ENCODE results near the gene GRM5.
"Not testable (repeated sequence)": the region's sequence is repeated elsewhere in the genome, so short reads cannot be mapped to it uniquely, and the experiment has no call there.

Gene GRM5

DNA sequence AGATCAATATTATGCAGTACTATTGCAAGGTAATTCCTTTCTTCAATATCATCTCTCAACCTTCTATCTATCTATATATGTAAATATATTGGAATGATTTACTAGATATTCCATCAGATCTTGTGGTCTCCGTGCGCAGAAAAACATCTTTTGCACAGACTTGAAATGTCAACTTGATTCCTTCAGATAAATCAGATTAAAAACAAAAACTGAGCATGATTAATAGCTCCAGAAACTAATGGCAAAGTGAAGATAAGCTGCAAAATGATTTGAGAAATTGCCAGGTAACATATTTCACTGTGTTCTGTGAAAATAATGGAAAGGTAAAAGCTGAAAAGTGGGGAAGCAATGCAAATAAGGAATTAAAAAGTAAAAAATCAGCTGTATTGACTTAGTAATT, 528.2 kb downstream of the GRM5 start:
- H3K9me3 Mint-ChIP-seq: no peaks in the 10 kb centered on the region
- no peaks in the 10 kb centered on the region for H3K36me3 Mint-ChIP-seq

DNA sequence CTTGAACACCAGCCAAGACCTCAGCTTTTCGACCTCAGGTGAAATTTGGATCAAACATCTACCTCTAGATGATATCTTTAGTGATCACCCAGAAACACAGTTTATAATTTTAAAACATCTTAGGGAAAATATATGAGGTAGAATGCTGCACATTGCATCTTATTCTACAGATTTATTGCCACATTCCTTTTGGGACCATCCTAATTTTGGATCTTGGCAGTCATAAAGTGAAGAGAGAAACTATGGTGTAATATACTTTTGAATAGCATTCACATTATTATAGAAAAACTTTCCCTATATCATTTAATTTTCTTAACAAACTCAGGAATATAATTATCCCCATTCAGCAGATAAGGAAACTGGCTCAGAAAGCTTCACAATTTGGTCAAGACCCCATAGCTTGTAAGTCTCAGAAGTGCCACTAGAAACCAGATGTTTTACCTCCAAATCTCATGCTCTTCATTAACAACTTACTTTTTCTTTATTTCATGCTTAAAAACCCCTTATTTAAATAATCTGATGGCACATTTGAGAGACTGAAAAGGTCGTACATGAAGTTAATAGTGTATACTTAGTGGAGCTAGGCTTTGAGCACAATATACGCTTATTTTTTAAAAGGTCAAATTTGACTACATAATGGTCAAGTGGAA, 529.0 kb downstream of the GRM5 start:
- H3K4me1 Mint-ChIP-seq: no peaks in the 10 kb centered on the region
- H3K4me3 Mint-ChIP-seq: no peak overlapping the region
- no peaks in the 10 kb centered on the region for H3K9me3 Mint-ChIP-seq
- H3K27ac Mint-ChIP-seq: no peak overlapping the region
- no peaks in the 10 kb centered on the region for H3K27me3 Mint-ChIP-seq
- no peaks in the 10 kb centered on the region for H3K36me3 Mint-ChIP-seq

More for the DNA sequence above, 528.2 kb downstream of the GRM5 start:
- Mint-ChIP-seq H3K4me3 (no peak overlapping the region), H3K27ac (no peak overlapping the region), H3K4me1 (no peaks in the 10 kb centered on the region), H3K27me3 (no peaks in the 10 kb centered on the region)

DNA sequence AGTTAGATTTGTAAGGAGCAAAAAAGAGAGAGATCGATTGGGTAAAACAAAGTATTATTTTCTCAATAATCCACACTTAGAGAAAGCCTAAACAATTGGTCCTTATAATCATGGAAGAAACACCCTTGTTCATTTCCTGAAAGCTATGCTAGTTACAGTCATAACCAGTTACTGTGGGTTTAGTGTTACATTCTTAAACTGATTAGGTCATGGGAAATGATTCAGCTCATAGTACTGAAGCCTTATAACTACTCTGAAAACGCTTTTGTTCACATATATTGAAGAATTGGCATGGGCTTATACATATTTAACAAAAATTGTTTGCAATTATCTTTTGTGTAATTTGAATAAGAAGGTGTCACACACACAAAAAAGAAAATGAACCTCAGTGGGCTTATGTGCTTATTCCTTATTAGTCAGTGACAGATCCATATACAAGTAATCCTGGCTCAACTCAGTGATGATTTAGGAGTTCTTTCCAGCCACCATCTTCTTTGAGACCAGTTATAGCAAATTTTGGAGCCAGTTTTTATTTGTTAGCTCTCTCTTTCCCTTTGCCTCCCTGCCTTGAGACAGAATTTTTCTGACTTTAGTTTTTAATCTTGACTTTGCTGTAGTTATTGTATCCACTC, 529.8 kb downstream of the GRM5 start:
- H3K36me3 Mint-ChIP-seq: no peaks in the 10 kb centered on the region
- H3K27ac Mint-ChIP-seq: no peak overlapping the region
- no peaks in the 10 kb centered on the region for H3K27me3 Mint-ChIP-seq
- no peaks in the 10 kb centered on the region for H3K9me3 Mint-ChIP-seq
- no peaks in the 10 kb centered on the region for H3K4me1 Mint-ChIP-seq
- H3K4me3 Mint-ChIP-seq: no peak overlapping the region

DNA sequence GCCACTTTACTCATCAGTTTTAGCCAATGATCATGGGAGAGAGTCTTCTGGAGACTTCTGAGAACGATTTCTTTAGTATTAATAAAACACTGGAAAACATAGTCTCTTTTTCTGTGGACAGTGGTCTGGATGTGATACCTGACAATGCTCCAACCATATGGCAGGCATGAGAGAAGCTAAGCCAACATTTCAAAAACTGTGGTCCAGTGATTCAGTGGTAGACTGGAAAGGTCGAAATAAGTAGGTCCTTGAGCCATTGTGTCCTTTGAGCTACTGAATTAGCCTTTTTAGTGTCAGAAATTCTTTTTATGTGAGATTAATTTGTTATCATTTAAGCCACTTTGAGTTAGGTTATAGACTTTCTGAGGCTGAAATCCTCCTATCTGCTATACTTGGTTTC, 530.5 kb downstream of the GRM5 start:
- Mint-ChIP-seq H3K4me3 (no peak overlapping the region), H3K27ac (no peak overlapping the region), H3K9me3 (no peaks in the 10 kb centered on the region), H3K27me3 (no peaks in the 10 kb centered on the region), H3K4me1 (no peaks in the 10 kb centered on the region), H3K36me3 (no peaks in the 10 kb centered on the region)

DNA sequence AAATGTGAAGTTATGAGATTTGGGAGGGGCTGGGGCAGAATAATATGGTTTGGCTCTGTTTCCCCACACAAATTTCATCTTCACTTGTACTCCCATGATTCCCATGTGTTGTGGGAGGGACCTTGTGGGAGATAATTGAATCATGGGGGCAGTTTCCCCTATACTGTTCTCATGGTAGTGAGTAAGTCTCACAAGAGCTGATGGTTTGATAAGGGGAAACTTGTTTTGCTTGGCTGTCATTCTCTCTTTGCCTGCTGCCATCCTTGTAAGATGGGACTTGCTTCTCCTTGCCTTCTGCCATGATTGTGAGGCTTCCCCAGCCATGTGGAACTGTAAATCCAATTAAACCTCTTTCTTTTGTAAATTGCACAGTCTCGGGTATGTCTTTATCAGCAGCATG, 531.1 kb downstream of the GRM5 start:
- H3K36me3 Mint-ChIP-seq, H3K27ac Mint-ChIP-seq, H3K4me3 Mint-ChIP-seq, H3K9me3 Mint-ChIP-seq, H3K27me3 Mint-ChIP-seq, H3K4me1 Mint-ChIP-seq: not testable (repeated sequence)

DNA sequence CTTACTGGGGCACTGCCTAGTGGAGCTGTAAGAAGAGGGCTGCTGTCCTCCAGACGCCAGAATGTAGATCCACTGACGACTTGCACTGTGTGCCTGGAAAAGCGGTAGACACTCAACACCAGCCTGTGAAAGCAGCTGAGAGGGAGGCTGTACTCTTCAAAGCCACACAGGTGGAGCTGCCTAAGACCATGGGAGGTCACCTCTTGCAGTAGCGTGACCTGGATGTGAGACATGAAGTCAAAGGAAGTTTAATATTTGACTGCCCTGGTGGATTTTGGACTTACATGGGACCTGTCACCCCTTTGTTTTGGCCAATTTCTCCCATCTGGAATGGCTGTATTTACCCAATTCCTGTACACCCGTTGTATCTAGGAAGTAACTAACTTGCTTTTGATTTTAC, 531.6 kb downstream of the GRM5 start:
- no peaks in the 10 kb centered on the region for H3K9me3 Mint-ChIP-seq
- no peaks in the 10 kb centered on the region for H3K27me3 Mint-ChIP-seq
- H3K36me3 Mint-ChIP-seq: no peaks in the 10 kb centered on the region

DNA sequence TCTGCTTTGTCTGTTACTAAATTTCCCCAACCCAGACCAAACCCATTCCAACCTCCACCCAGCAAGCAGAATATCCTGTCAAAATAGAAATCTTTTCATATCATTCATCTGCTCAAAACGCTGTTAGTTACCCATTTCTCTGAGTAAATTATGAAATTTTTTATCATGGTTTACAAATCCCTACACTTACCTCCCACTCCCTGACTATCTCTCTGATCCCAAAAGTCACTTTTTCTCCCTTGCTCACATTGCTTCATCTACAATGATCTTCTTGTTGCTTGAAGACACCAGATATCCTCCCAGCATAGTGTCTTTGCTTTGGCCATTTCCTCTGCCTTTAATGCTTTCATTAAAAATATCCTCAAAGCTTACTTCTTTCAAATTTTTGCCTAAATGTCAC, 532.8 kb downstream of the GRM5 start:
- Mint-ChIP-seq H3K27ac (no peak overlapping the region), H3K36me3 (no peaks in the 10 kb centered on the region), H3K4me1 (no peaks in the 10 kb centered on the region), H3K27me3 (no peaks in the 10 kb centered on the region), H3K4me3 (no peak overlapping the region), H3K9me3 (no peaks in the 10 kb centered on the region)

More for the DNA sequence above, 531.6 kb downstream of the GRM5 start:
- Mint-ChIP-seq H3K27ac (no peak overlapping the region), H3K4me1 (no peaks in the 10 kb centered on the region), H3K4me3 (no peak overlapping the region)

DNA sequence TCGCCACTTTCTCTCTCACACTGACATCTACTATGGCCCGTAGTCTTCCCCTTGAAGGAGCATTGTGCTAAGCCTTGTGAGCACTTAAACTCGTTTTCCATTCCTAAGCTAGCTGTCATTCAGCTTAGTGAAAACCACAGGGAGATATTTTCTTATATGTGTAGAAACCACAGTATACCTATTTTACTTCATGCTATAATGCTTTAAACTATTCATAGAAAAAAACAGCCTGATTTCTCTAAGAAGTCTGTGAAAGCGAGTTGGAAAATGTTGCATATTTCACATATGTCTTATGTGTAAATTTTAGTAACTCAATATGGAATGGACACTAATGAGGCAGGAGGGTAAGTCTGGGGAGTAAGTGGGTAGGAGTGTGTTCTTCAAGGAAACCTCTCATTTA, 534.0 kb downstream of the GRM5 start:
- Mint-ChIP-seq H3K9me3 (no peaks in the 10 kb centered on the region), H3K27me3 (no peaks in the 10 kb centered on the region), H3K27ac (no peak overlapping the region), H3K4me1 (no peaks in the 10 kb centered on the region), H3K4me3 (no peak overlapping the region), H3K36me3 (no peaks in the 10 kb centered on the region)

DNA sequence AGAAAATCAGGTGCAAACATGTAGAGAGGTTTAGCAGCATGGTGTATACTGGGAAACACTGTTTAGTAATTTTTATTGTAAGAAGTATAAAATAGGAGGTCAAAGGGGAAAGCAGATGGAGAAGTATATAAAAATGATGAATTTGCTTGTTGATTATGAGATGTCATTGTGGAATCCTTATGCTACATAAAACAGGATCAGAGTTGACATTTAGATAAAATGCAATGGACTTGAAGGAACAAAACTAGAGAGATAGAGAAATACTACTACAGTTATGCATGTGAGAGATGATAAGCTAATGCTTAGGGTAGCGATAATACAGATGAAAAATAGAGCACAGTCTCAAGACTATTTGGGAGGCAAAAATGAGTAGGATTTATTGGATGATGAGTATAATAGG, 536.4 kb downstream of the GRM5 start:
- H3K9me3 Mint-ChIP-seq: no peaks in the 10 kb centered on the region
- no peaks in the 10 kb centered on the region for H3K36me3 Mint-ChIP-seq
- no peaks in the 10 kb centered on the region for H3K27me3 Mint-ChIP-seq
- H3K4me3 Mint-ChIP-seq: no peak overlapping the region
- no peaks in the 10 kb centered on the region for H3K4me1 Mint-ChIP-seq
- H3K27ac Mint-ChIP-seq: no peak overlapping the region

DNA sequence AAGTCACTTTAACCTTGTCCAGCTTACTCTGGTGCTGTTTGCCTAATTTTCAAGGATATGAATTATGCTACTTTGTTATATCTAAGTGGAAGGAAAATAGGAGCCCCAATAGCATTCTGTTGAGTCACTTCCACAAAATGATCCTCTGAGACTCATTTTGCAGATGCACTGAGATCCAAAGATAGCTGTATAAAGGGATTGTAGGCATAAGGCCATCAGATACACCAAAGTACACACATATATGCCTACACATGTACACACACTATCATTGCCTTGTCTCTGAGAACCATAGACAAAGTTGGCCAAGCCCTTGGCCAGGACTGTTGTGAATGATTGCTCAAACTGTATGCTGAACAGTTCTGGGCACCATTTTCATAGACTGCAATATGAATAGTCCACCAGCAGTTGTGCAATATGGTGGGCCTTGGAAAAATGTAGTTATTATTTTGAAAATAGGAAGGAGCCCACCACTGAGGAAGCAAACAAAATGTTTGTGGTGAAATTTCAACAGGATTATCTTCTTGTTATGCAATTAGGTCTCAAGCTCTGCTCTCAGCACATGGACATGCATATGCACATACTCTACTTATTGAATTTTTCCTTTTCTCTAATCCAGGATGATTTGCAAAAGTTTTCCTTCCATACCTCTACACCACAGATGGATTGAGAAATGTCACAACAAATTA, 542.3 kb downstream of the GRM5 start:
- no peak overlapping the region for H3K4me3 Mint-ChIP-seq
- H3K36me3 Mint-ChIP-seq: no peaks in the 10 kb centered on the region
- no peak overlapping the region for H3K27ac Mint-ChIP-seq
- H3K4me1 Mint-ChIP-seq: no peaks in the 10 kb centered on the region
- H3K27me3 Mint-ChIP-seq: no peaks in the 10 kb centered on the region
- H3K9me3 Mint-ChIP-seq: no peaks in the 10 kb centered on the region

DNA sequence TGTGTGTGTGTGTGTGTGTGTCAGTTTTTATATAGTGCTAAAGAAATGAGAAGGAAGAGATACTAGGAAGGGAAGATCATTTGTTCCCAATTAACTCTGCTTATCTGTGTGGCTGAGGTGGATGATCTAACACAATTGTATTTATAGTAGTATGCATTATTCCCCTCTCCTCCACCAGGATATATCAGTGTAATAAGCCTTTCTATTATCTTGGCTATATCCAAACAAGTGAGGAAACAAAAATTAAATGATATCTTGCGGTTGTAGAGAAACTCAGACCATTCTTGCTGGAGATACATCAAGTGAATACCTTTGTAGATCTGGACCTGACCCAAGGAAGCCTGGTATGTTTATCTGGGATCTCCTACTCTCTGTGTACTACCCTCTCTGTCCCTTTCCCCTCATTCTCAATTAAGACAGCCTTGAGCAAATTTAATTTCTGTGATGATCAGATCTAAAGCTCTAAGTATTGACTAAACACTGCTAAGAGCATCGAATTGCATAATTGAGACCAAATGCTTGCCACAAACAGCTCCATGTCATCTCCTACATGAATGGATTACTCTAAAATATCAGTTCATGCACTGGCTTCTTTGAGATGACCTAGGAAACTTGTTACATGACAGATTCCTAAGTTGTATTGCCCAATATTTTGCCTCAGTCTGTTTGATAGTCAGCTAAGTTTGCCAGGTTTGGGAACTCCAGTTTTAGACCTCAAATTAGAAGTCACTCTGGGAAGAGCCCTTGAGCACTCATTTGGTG, 543.0 kb downstream of the GRM5 start:
- Mint-ChIP-seq H3K4me1 (no peaks in the 10 kb centered on the region), H3K4me3 (no peak overlapping the region), H3K27me3 (peaks cover under 1% of the 10 kb centered on the region), H3K27ac (no peak overlapping the region), H3K36me3 (no peaks in the 10 kb centered on the region), H3K9me3 (no peaks in the 10 kb centered on the region)

DNA sequence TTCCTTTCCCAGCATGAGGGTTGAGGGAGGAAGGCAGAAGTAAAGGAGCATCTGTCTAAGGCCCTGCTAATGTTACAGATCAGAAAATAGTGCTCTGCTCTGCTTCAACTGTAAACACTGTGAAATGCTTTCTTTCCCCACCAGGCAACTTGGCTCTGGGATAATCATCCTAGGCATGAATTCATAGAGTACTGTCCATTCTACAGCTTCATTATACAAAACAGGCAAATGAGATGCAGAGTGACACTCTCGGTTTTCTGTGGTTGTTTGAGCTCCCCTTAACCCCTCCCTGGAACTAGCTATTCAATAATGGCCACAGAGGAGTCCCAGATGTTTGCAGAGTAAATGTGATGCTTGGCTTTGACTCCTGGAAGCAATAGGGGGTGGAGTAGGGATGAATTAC, 544.0 kb downstream of the GRM5 start:
- H3K27me3 Mint-ChIP-seq: peaks cover 1% of the 10 kb centered on the region
- no peak overlapping the region for H3K27ac Mint-ChIP-seq
- H3K36me3 Mint-ChIP-seq: no peaks in the 10 kb centered on the region
- H3K4me1 Mint-ChIP-seq: no peaks in the 10 kb centered on the region
- H3K9me3 Mint-ChIP-seq: no peaks in the 10 kb centered on the region
- H3K4me3 Mint-ChIP-seq: no peak overlapping the region

DNA sequence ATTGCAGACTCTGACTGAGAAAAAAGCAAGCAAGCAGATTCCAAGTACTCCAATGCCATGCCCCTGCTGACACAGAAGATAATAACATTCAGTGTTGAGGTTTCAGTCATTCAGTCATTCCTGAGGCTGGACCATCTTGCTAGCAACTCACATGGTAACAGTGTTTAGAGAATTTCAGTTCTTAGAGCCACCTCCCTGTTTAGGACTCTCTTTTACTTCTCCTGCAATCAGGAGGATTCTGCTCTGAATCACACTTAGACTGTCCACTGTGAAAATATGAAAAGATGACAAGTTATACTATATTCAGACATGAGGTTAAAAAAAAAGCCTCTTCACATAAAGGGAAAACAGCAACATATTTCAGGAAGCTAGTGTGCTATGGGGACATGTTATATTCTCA, 544.4 kb downstream of the GRM5 start:
- H3K36me3 Mint-ChIP-seq: no peaks in the 10 kb centered on the region
- no peaks in the 10 kb centered on the region for H3K9me3 Mint-ChIP-seq
- H3K27me3 Mint-ChIP-seq: peaks cover 1% of the 10 kb centered on the region
- H3K27ac Mint-ChIP-seq: no peak overlapping the region
- no peaks in the 10 kb centered on the region for H3K4me1 Mint-ChIP-seq
- no peak overlapping the region for H3K4me3 Mint-ChIP-seq

DNA sequence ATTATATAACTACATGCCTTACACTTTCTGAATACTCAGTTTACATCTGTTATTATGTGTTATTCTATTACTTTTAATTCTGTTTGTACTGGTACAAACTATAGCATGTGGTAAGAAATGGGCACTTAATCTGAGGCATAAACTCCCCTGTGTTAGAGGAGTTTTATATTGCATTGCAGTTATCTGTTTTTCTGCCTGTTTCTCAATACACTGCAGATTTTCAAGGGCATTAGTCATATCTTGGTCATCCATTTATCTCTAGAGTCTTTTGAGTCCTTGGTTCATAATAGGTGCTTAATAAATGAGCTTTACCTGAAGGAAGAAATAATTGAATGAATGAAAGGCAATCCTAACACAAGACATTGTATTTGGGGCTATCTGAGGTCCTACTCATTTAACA, 545.4 kb downstream of the GRM5 start:
- peaks cover 3% of the 10 kb centered on the region for H3K27me3 Mint-ChIP-seq
- no peaks in the 10 kb centered on the region for H3K4me1 Mint-ChIP-seq

DNA sequence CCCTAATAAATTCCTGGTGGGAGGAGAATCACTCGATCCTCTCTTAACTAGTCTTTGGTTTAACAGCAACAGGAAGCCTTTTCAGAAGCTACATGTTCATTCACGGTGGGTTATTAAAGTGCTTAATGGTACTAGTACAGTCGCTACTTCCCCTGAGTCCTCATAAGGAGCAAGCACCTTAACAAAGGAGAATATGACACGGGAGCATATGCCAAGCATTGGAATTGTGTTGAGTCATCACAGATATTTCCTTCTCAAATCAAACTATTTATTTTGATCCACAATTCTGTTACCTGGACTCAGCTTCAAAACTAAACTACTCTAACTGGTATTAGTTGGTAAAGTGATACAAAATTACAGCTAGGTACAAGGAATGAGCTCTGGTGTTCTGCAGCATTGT, 550.8 kb downstream of the GRM5 start:
- Mint-ChIP-seq H3K27me3 (peaks cover 25% of the 10 kb centered on the region), H3K36me3 (no peaks in the 10 kb centered on the region), H3K4me1 (no peaks in the 10 kb centered on the region), H3K4me3 (no peak overlapping the region), H3K9me3 (no peaks in the 10 kb centered on the region), H3K27ac (no peak overlapping the region)

More for the DNA sequence above, 545.4 kb downstream of the GRM5 start:
- Mint-ChIP-seq H3K36me3 (no peaks in the 10 kb centered on the region), H3K9me3 (no peaks in the 10 kb centered on the region), H3K27ac (no peak overlapping the region), H3K4me3 (no peak overlapping the region)

DNA sequence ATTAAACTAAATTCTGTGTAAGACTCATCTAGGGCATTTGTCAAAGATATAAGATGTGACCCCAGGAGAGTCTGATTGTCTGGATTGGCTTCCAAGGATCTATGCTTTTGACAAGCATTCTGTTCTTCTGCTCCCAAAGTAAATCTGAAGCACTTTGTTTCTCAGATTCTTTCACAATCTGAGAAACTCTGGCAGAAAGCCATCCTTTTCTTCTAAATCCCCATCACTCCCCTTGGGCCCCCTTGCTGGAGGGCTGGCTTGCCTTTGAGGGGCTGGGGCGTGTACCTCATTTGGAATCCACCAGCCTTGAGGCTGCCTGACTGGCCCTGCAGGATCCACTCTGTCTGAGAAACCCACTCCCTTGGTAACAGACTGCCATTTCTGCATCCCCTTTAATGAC, 554.8 kb downstream of the GRM5 start:
- H3K4me1 Mint-ChIP-seq: peaks cover 16% of the 10 kb centered on the region
- no peaks in the 10 kb centered on the region for H3K9me3 Mint-ChIP-seq
- peaks cover 2% of the 10 kb centered on the region for H3K36me3 Mint-ChIP-seq
- no peak overlapping the region for H3K27ac Mint-ChIP-seq
- H3K4me3 Mint-ChIP-seq: no peak overlapping the region
- peaks cover 46% of the 10 kb centered on the region for H3K27me3 Mint-ChIP-seq

Data from activated naive CD4-positive, alpha-beta T cell treated with anti-CD3 and anti-CD28 coated beads, Interleukin-2, amount 50 U/mL, for 24 hours (primary cell).